Mesendoderm (in vitro differentiated cells): ENCODE data around the gene HOXD12.

Experiments
- DNase-seq: peaks from one replicate; pipeline ENCODE4 v3.0.0; 2013
- H2AK5ac ChIP-seq: 2 replicates; pipeline ENCODE4 v1.6.1; 2013; ENCODE audit warnings: low read length, inconsistent platforms
- H2BK120ac ChIP-seq: 2 replicates; pipeline ENCODE4 v1.6.1; 2013; ENCODE audit warnings: low read depth, mild to moderate bottlenecking, low read length, moderate library complexity, mixed read lengths
- H2BK15ac ChIP-seq: replicated peaks from 2 replicates; pipeline ENCODE4 v1.6.1; 2013; ENCODE audit warnings: low read depth, mild to moderate bottlenecking, moderate library complexity
- H2BK5ac ChIP-seq: 2 replicates; pipeline ENCODE4 v1.6.1; 2013; ENCODE audit warnings: low read length, inconsistent platforms
- H3K18ac ChIP-seq: 2 replicates; pipeline ENCODE4 v1.6.1; 2013; ENCODE audit warnings: mild to moderate bottlenecking, low read length, mixed read lengths
- H3K23ac ChIP-seq: one replicate; pipeline ENCODE4 v1.6.1; 2013; ENCODE audit warnings: low read length
- H3K27ac ChIP-seq: 2 replicates; pipeline ENCODE4 v1.5.1; 2013; ENCODE audit warnings: low read depth, mild to moderate bottlenecking, inconsistent platforms, low read length, moderate library complexity
- H3K27me3 ChIP-seq: 2 replicates; pipeline ENCODE4 v1.6.1; 2013; ENCODE audit warnings: low read length, control low read depth, mild to moderate bottlenecking, inconsistent platforms; ENCODE audit not compliant: insufficient read depth, poor library complexity
- H3K36me3 ChIP-seq: 2 replicates; pipeline ENCODE4 v1.6.1; 2013; ENCODE audit warnings: low read length, inconsistent platforms; ENCODE audit not compliant: control insufficient read depth, insufficient read depth
- H3K4ac ChIP-seq: one replicate; pipeline ENCODE4 v1.6.1; 2013; ENCODE audit warnings: low read depth, mild to moderate bottlenecking, low read length, moderate library complexity
- H3K4me1 ChIP-seq: 2 replicates; pipeline ENCODE4 v1.6.1; 2013; ENCODE audit warnings: low read depth, low read length, inconsistent platforms; ENCODE audit not compliant: control insufficient read depth
- H3K4me2 ChIP-seq: 2 replicates; pipeline ENCODE4 v1.6.1; 2013; ENCODE audit warnings: low read length
- H3K4me3 ChIP-seq: 2 replicates; pipeline ENCODE4 v1.5.1; 2013; ENCODE audit warnings: mild to moderate bottlenecking, low read length
- H3K56ac ChIP-seq: one replicate; pipeline ENCODE4 v1.6.1; 2013; ENCODE audit warnings: low read length
- H3K79me1 ChIP-seq: 2 replicates; pipeline ENCODE4 v1.6.1; 2013; ENCODE audit warnings: low read length, inconsistent platforms
- H3K79me2 ChIP-seq: 2 replicates; pipeline ENCODE4 v1.6.1; 2013; ENCODE audit warnings: mild to moderate bottlenecking, low read length; ENCODE audit not compliant: control insufficient read depth, insufficient read depth
- H3K9ac ChIP-seq: 2 replicates; pipeline ENCODE4 v1.6.1; 2013; ENCODE audit warnings: low read length, inconsistent platforms
- H4K5ac ChIP-seq: one replicate; pipeline ENCODE4 v1.6.1; 2013; ENCODE audit warnings: low read length
- H4K8ac ChIP-seq: one replicate; pipeline ENCODE4 v1.6.1; 2013; ENCODE audit warnings: low read depth, mild to moderate bottlenecking, control low read depth, low read length, moderate library complexity
- WGBS: extraction: QIAGEN DNeasy Blood & Tissue Kit; methylation state at CpG from one replicate; pipeline ENCODE4 v1.1.7; 2013; ENCODE audit warnings: low lambda C conversion rate, missing lambda C conversion rate; ENCODE audit not compliant: insufficient coverage; ENCODE audit errors: extremely low coverage; 5-methylcytosine and 5-hydroxymethylcytosine counted together

HOXD12 gene

GRCh38 chr2:176068419-176068832 is 31.2 kb upstream of the HOXD12 start:
- Histone ChIP-seq H3K27ac (no peak overlapping the region), H3K27me3 (peaks cover 73% of the 10 kb centered on the region), H2BK120ac (no peak overlapping the region), H2BK5ac (no peak overlapping the region), H3K9ac (no peak overlapping the region), H3K4ac (no peak overlapping the region), H3K56ac (peak overlapping the region; percentile 18), H3K79me1 (no peaks in the 10 kb centered on the region), H4K5ac (no peak overlapping the region), H2AK5ac (no peak overlapping the region), H3K4me2 (no peak overlapping the region), H2BK15ac (no peak overlapping the region), H3K36me3 (no peaks in the 10 kb centered on the region), H3K4me1 (peaks cover 2% of the 10 kb centered on the region), H3K4me3 (no peak overlapping the region), H3K18ac (no peak overlapping the region), H3K23ac (no peak overlapping the region), H3K79me2 (no peaks in the 10 kb centered on the region), H4K8ac (no peak overlapping the region)
- no CpG with 5 or more reads among the region's 30 CpGs for WGBS
- DNase-seq = no peak

DNA sequence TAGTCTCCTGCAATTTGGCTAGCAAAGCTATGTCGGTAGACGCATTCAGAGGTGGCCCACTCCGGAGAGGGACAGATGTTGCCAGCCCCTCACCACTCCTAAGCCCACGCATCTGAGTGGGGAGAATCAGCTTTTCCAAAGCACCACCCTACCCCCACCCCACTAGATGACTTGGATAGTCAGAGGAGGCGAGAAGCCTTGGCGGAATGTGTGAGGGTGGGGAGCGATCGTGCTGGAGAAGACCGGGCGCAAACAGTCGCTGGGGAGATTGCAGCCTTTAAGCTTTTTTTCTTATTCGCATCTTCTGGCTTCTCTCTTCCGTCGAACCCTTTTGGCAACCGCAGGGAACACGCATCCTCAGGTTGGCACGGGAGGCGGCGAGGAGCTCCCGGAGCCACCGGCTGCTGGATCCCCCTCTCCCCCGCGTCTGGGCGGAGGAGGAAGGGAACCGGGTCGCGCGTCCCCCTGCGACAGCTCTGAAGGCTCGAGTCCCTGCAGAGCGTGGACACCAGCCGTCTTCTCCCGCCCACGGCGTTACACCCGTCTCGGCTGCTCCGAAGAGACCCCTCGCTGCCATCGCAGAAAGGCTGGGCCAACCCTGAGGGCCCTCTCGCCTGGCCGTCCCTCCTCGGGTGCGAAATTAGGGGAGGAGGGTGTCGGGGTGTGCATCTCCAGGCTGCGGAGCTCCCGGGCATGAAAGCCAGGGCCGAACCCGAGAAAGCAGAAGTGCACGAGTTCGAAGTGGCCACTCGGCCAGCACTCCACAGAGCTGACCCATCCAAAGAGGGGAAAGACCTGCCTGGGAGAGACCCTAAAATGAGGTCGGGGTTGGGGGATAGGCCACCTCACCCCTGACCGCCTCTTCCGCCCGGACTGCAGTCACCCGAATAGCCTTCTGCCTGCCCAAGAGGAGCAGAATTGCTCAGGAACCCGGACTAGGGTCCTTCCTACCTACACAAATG is 28.0 kb upstream of the HOXD12 start:
- no peak for DNase-seq
- H3K9ac ChIP-seq = no peak overlapping the region
- no peak overlapping the region for H3K18ac ChIP-seq
- no peak overlapping the region for H3K27ac ChIP-seq
- peaks cover 2% of the 10 kb centered on the region for H3K4me1 ChIP-seq
- no peaks in the 10 kb centered on the region for H3K36me3 ChIP-seq
- no peak overlapping the region for H4K8ac ChIP-seq
- no peaks in the 10 kb centered on the region for H3K79me1 ChIP-seq
- no peak overlapping the region for H2BK15ac ChIP-seq
- H3K4me3 ChIP-seq = no peak overlapping the region
- no peak overlapping the region for H3K56ac ChIP-seq
- no peak overlapping the region for H2AK5ac ChIP-seq
- H2BK120ac ChIP-seq = no peak overlapping the region
- WGBS = no CpG with 5 or more reads among the region's 58 CpGs
- no peak overlapping the region for H3K23ac ChIP-seq
- no peak overlapping the region for H3K4ac ChIP-seq
- H2BK5ac ChIP-seq = no peak overlapping the region
- H4K5ac ChIP-seq = no peak overlapping the region
- no peaks in the 10 kb centered on the region for H3K79me2 ChIP-seq
- no peak overlapping the region for H3K4me2 ChIP-seq
- peaks cover 93% of the 10 kb centered on the region for H3K27me3 ChIP-seq

DNA sequence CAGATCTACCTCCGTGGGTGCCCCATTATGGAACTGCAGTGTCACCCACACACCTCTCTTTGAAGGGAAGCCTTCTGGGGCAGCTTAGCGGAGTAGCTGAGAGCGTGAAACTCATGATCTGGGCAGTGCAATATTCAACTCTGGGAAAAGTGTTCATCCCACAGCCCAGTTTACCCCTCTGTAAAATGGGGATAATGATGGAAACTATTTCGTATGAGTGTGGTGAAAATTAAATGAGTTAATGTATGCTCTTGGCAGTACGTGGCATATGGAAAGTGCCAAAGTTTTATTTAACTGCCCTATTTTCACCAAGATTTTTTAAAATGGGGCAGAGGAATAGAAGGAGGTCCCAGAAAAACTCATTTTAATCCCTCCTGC is 27.3 kb upstream of the HOXD12 start:
- no peak overlapping the region for H3K18ac ChIP-seq
- H2BK15ac ChIP-seq = no peak overlapping the region
- H2BK120ac ChIP-seq = no peak overlapping the region
- no peaks in the 10 kb centered on the region for H3K79me2 ChIP-seq
- no peaks in the 10 kb centered on the region for H3K79me1 ChIP-seq
- H3K4me2 ChIP-seq = no peak overlapping the region
- no peak overlapping the region for H3K4ac ChIP-seq
- no peak overlapping the region for H4K8ac ChIP-seq
- no peak for DNase-seq
- H2BK5ac ChIP-seq = no peak overlapping the region
- WGBS = no CpG with 5 or more reads among the region's 5 CpGs
- H2AK5ac ChIP-seq = no peak overlapping the region
- H3K9ac ChIP-seq = no peak overlapping the region
- no peak overlapping the region for H3K27ac ChIP-seq
- H3K4me3 ChIP-seq = no peak overlapping the region
- H4K5ac ChIP-seq = no peak overlapping the region
- no peaks in the 10 kb centered on the region for H3K36me3 ChIP-seq
- H3K4me1 ChIP-seq = peaks cover 2% of the 10 kb centered on the region
- H3K56ac ChIP-seq = no peak overlapping the region
- peaks cover 89% of the 10 kb centered on the region for H3K27me3 ChIP-seq
- no peak overlapping the region for H3K23ac ChIP-seq

GRCh38 chr2:176072951-176073904 is 26.4 kb upstream of the HOXD12 start:
- Histone ChIP-seq H3K4me2 (no peak overlapping the region), H3K9ac (no peak overlapping the region), H3K56ac (no peak overlapping the region), H3K4me1 (peaks cover 2% of the 10 kb centered on the region), H3K4me3 (no peak overlapping the region), H3K79me1 (no peaks in the 10 kb centered on the region), H3K79me2 (no peaks in the 10 kb centered on the region), H4K5ac (no peak overlapping the region), H4K8ac (no peak overlapping the region), H2BK120ac (no peak overlapping the region), H3K4ac (no peak overlapping the region), H3K18ac (no peak overlapping the region), H2AK5ac (no peak overlapping the region), H3K36me3 (no peaks in the 10 kb centered on the region), H3K27me3 (peaks cover 80% of the 10 kb centered on the region), H2BK5ac (no peak overlapping the region), H3K27ac (no peak overlapping the region), H3K23ac (no peak overlapping the region), H2BK15ac (no peak overlapping the region)
- no peak for DNase-seq
- WGBS = no CpG with 5 or more reads among the region's 29 CpGs

GRCh38 chr2:176074919-176075425 is 24.6 kb upstream of the HOXD12 start:
- Histone ChIP-seq H3K4me3 (no peak overlapping the region), H2BK5ac (no peak overlapping the region), H3K9ac (no peak overlapping the region), H4K8ac (no peak overlapping the region), H3K56ac (no peak overlapping the region), H3K27ac (no peak overlapping the region), H3K4me1 (peaks cover 2% of the 10 kb centered on the region), H3K36me3 (no peaks in the 10 kb centered on the region), H3K79me1 (no peaks in the 10 kb centered on the region), H3K79me2 (no peaks in the 10 kb centered on the region), H3K4ac (no peak overlapping the region), H3K23ac (no peak overlapping the region), H3K4me2 (no peak overlapping the region), H2BK120ac (no peak overlapping the region), H2AK5ac (no peak overlapping the region), H4K5ac (no peak overlapping the region), H3K18ac (no peak overlapping the region), H3K27me3 (peaks cover 80% of the 10 kb centered on the region), H2BK15ac (no peak overlapping the region)
- WGBS = no CpG with 5 or more reads among the region's 7 CpGs
- DNase-seq = no peak
